B cell (primary cell): ENCODE data around the gene TMEM238. TPM values are rescaled to one million over a fixed set of nuclear protein-coding genes. Genes with fewer than 3 reads are reported as not detected.
A peak's percentile ranks its signal among the peaks of the same experiment; 100 is the strongest.

Experiments used
- ATAC-seq: fragments of 200-7000 bp; cut with Tn5 transposase; one replicate; pipeline ENCODE4 v1.10.0; 2021; ENCODE audit warnings: low read depth, mild to moderate bottlenecking, moderate number of reproducible peaks, moderate library complexity
- CTCF ChIA-PET: fragments of 350-600 bp; sonication (Branson Sonifier 250); formaldehyde crosslinking; loops from one replicate; lab custom pipeline; 2021; ENCODE audit warnings: antibody characterized with exemption, inconsistent platforms; lab: Charles Lee
- POLR2A ChIA-PET: fragments of 350-600 bp; sonication (Branson Sonifier 250); formaldehyde crosslinking; loops from one replicate; lab custom pipeline; 2021; ENCODE audit warnings: antibody characterized with exemption; lab: Charles Lee
- DNase-seq: peaks from one replicate; pipeline ENCODE4 v3.0.0; 2013
- H2AFZ ChIP-seq: 2 replicates; pipeline ENCODE4 v1.6.1; 2012; ENCODE audit warnings: mild to moderate bottlenecking, low read depth, low read length; ENCODE audit not compliant: insufficient read depth, poor library complexity, severe bottlenecking
- H3K27ac ChIP-seq, 2 donors: 1 replicate in 1 of 2; 2 replicates in 1 of 2; pipeline ENCODE4 v1.5.1; 2012 to 2013; ENCODE audit warnings: low read length in 2 of 2, mild to moderate bottlenecking in 2 of 2, moderate library complexity in 1 of 2
- H3K27me3 ChIP-seq, 4 experiments: fragments of 200-600 bp in 1 of 4; sonication (generic) in 1 of 4; replicated peaks in 1 of 4; 1 replicate in 2 of 4; 2 replicates in 2 of 4; pipeline versions ENCODE4 v1.6.1 to v1.7.0; 2013 to 2016; ENCODE audit warnings: low read length in 3 of 4, mild to moderate bottlenecking in 2 of 4, mixed read lengths in 1 of 4, moderate library complexity in 1 of 4; ENCODE audit not compliant: insufficient read depth in 4 of 4, control insufficient read depth in 3 of 4; ENCODE audit errors: control extremely low read depth in 1 of 4
- H3K36me3 ChIP-seq, 2 experiments: replicated peaks in 1 of 2; 1 replicate in 1 of 2; 2 replicates in 1 of 2; pipeline versions ENCODE4 v1.6.1 to v1.7.1; 2013; ENCODE audit warnings: low read length in 1 of 2; ENCODE audit not compliant: insufficient read depth in 2 of 2, control insufficient read depth in 1 of 2; ENCODE audit errors: control extremely low read depth in 1 of 2, extremely low read depth in 1 of 2
- H3K4me1 ChIP-seq, 2 donors: fragments of 200-600 bp in 1 of 2; sonication (generic) in 1 of 2; 1 replicate in 1 of 2; 2 replicates in 1 of 2; pipeline versions ENCODE4 v1.5.1 to v1.6.1; 2013 to 2017; ENCODE audit warnings: low read length in 2 of 2; ENCODE audit not compliant: control insufficient read depth in 2 of 2, insufficient read depth in 2 of 2
- H3K4me2 ChIP-seq: replicated peaks from 2 replicates; pipeline ENCODE3; 2012; ENCODE audit warnings: mild to moderate bottlenecking, low read depth, low read length; ENCODE audit not compliant: poor library complexity, severe bottlenecking
- H3K4me3 ChIP-seq, 5 experiments: fragments of 200-600 bp in 1 of 5; sonication (generic) in 1 of 5; 1 replicate in 3 of 5; 2 replicates in 2 of 5; pipeline versions ENCODE4 v1.5.1 to v1.7.0; 2011 to 2016; ENCODE audit warnings: low read length in 4 of 5, mild to moderate bottlenecking in 4 of 5, low read depth in 2 of 5, control low read depth in 1 of 5, moderate library complexity in 1 of 5; ENCODE audit not compliant: insufficient read depth in 1 of 5; ENCODE audit errors: control extremely low read depth in 1 of 5, extremely low read depth in 1 of 5
- H3K79me2 ChIP-seq: fragments of 200-600 bp; sonication (generic); one replicate; pipeline ENCODE4 v1.6.0; 2016; ENCODE audit warnings: low read length; ENCODE audit not compliant: control insufficient read depth, insufficient read depth
- H3K9ac ChIP-seq: fragments of 200-600 bp; sonication (generic); 2 replicates; pipeline ENCODE4 v1.6.1; 2017; ENCODE audit warnings: mild to moderate bottlenecking, low read length, moderate library complexity
- H3K9me3 ChIP-seq, 3 donors: one replicate each; pipeline versions ENCODE4 v1.6.1 to v1.7.1; 2013; ENCODE audit warnings: low read length in 2 of 3; ENCODE audit not compliant: control insufficient read depth in 2 of 3, insufficient read depth in 1 of 3; ENCODE audit errors: control extremely low read depth in 1 of 3
- H4K20me1 ChIP-seq: 2 replicates; pipeline ENCODE4 v1.6.0; 2012; ENCODE audit warnings: mild to moderate bottlenecking, low read length; ENCODE audit not compliant: insufficient read depth, control insufficient read depth, poor library complexity, severe bottlenecking
- H3K27ac Mint-ChIP-seq: one replicate; pipeline ENCODE4 v1.8.0; 2021; ENCODE audit warnings: mixed read lengths
- H3K27me3 Mint-ChIP-seq: one replicate; pipeline ENCODE4 v1.8.0; 2021; ENCODE audit warnings: mixed read lengths
- H3K4me1 Mint-ChIP-seq: one replicate; pipeline ENCODE4 v1.8.0; 2021; ENCODE audit warnings: mixed read lengths
- H3K4me3 Mint-ChIP-seq: one replicate; pipeline ENCODE4 v1.8.0; 2021; ENCODE audit warnings: mixed read lengths
- H3K9me3 Mint-ChIP-seq: one replicate; pipeline ENCODE4 v1.8.0; 2022; ENCODE audit warnings: mixed read lengths; ENCODE audit not compliant: insufficient read depth
- EZH2 ChIP-seq: IDR thresholded peaks from 2 replicates; pipeline ENCODE4 v1.6.1; 2012; ENCODE audit warnings: borderline replicate concordance, low read depth, mild to moderate bottlenecking, moderate library complexity, low read length; ENCODE audit not compliant: insufficient read depth, poor library complexity, severe bottlenecking
- WGBS: methylation state at CpG from one replicate; pipeline ENCODE4 v1.1.5; 2013; ENCODE audit warnings: missing lambda C conversion rate; ENCODE audit not compliant: insufficient coverage; 5-methylcytosine and 5-hydroxymethylcytosine counted together
- intact Hi-C: fragments of 100-400 bp; cut with micrococcal nuclease; formaldehyde crosslinking; loops from one replicate; pipeline ENCODE4 v1.10.0; 2022
- polyA plus RNA-seq: library from polyadenylated mRNA; depleted of rRNA; stranded (reverse); fragments of >200 nt; gene quantifications from 2 replicates; pipeline ENCODE4 v1.2.3, GENCODE V29; 2012
- total RNA-seq, 2 donors: library from RNA; stranded (reverse); fragments of 120-200 nt in 1 of 2; gene quantifications; 1 replicate in 1 of 2; 2 replicates in 1 of 2; pipeline versions ENCODE4 v1.2.3 to v1.2.4, GENCODE V29; 2013 to 2022
- TF ChIP-seq, protein P1 (sequence below): fragments of 200-600 bp; IDR thresholded peaks from one replicate; pipeline ENCODE4 v1.8.0; 2022; ENCODE audit warnings: antibody characterized with exemption, mild to moderate bottlenecking

Gene TMEM238
- total and polyA plus RNA-seq, 2 donors (not counting 1 experiment from before 2014, with no cell fraction given) = 0.76 to 4.7 TPM

DNA sequence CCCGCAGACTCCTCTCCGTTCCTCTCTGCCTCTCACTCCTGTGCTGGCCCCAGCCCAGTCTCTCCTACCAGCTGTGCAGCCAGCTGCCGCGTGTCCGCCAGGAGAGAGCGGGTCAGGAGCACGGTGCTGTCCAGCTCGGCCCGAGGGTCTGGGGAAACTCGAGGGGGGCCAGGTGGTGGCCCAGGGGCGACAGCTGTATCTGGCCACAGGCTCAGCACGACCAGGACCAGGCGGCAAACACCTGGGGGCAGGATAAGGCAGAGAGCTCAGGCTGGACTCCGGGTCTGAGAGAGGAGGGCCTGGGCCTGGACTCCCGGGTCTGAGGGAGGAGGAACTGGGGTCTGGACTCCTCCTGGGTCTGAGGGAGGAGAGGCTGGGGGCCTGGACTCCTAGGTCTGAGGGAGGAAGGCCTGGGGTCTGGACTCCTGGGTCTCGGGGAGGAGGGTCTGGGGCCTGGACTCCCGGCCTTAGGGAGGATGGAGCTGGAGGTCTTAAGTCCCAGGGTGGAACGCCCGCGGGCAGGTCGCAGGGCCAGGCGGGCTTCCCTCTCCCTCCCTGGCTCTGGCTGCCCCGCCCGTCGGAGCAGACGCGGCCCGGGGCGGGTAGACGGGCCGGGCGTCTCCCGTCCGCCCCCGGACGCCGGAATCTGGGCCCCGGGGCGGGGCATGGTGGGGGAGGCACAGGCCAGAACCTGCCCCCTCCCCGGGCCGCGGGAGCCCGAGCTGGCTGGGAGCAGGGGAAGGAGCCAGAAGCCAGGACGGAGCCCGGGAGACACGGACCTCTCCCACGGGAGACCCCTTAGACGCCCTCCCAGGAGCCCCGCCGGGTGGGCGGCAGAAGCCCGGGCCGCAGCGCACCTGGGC is 15.2 kb downstream of the TMEM238 start:
- H3K27me3 Mint-ChIP-seq = peaks cover 38% of the 10 kb centered on the region
- H3K27me3 ChIP-seq = peaks cover 0 to 64% (median 25%) of the 10 kb centered on the region in 4 experiments
- peaks cover 0 to 22% (median 0%) of the 10 kb centered on the region in 3 donors for H3K9me3 ChIP-seq
- no peak overlapping the region for H3K9ac ChIP-seq
- H3K4me3 Mint-ChIP-seq = no peak overlapping the region
- peaks cover 9% of the 10 kb centered on the region for H3K4me1 Mint-ChIP-seq
- CTCF ChIA-PET = no interaction called here
- TF ChIP-seq, protein P1, sequence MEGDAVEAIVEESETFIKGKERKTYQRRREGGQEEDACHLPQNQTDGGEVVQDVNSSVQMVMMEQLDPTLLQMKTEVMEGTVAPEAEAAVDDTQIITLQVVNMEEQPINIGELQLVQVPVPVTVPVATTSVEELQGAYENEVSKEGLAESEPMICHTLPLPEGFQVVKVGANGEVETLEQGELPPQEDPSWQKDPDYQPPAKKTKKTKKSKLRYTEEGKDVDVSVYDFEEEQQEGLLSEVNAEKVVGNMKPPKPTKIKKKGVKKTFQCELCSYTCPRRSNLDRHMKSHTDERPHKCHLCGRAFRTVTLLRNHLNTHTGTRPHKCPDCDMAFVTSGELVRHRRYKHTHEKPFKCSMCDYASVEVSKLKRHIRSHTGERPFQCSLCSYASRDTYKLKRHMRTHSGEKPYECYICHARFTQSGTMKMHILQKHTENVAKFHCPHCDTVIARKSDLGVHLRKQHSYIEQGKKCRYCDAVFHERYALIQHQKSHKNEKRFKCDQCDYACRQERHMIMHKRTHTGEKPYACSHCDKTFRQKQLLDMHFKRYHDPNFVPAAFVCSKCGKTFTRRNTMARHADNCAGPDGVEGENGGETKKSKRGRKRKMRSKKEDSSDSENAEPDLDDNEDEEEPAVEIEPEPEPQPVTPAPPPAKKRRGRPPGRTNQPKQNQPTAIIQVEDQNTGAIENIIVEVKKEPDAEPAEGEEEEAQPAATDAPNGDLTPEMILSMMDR = no peak
- TF ChIP-seq EZH2 = no peak
- peak; percentile 58 for ATAC-seq
- H3K9me3 Mint-ChIP-seq = no peaks in the 10 kb centered on the region
- H3K4me3 ChIP-seq = peak overlapping the region in 3 of 5 experiments; percentile 35 to 39 (median 38)
- H3K4me1 ChIP-seq = peaks cover 15 to 17% of the 10 kb centered on the region in 2 donors
- H3K27ac ChIP-seq = no peak overlapping the region
- POLR2A ChIA-PET = interaction anchor here (0.9 kb wide), 1 partner anchor 115 kb away, joined by 4 read pairs; no protein-coding TSS in a partner anchor
- H2AFZ ChIP-seq = peak overlapping the region; percentile 62
- intact Hi-C loops = no loop called here
- WGBS = 19% methylated on average over 43 of the region's 54 CpGs
- H3K79me2 ChIP-seq = no peaks in the 10 kb centered on the region
- no peak overlapping the region for H3K27ac Mint-ChIP-seq
- H3K36me3 ChIP-seq = no peaks in the 10 kb centered on the region
- peak overlapping the region; percentile 82 for H3K4me2 ChIP-seq
- peak; percentile 49 for DNase-seq
- H4K20me1 ChIP-seq = no peaks in the 10 kb centered on the region

DNA sequence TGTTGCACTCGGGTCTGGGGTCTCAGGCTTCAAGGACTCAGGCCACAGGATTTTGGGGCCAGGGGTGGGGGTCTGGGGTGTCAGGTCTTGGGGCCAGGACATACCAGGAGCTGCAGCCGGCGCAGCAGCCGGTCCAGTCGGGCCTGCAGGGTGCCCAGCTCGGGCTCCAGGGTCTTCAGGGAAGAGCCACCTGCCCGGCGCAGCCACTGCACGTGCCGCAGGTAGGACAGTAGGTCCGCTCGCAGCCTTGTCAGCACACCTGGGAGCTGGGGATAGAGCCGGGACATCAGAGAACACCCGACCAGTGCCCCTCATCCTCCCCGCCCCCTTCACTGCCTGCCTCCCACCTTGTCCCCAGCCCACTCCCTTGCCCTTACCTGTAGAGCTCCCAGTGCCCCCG is 16.0 kb downstream of the TMEM238 start:
- H3K4me3 Mint-ChIP-seq = no peak overlapping the region
- POLR2A ChIA-PET = no interaction called here
- H3K9ac ChIP-seq = no peak overlapping the region

More for the DNA sequence above, 16.0 kb downstream of the TMEM238 start:
- no peaks in the 10 kb centered on the region for H3K36me3 ChIP-seq
- no peak overlapping the region for H3K27ac ChIP-seq
- no peak for ATAC-seq
- H2AFZ ChIP-seq = no peak overlapping the region
- no peak overlapping the region for H3K27ac Mint-ChIP-seq
- H3K4me2 ChIP-seq = no peak overlapping the region
- H3K27me3 Mint-ChIP-seq = peaks cover 33% of the 10 kb centered on the region
- H4K20me1 ChIP-seq = no peaks in the 10 kb centered on the region
- CTCF ChIA-PET = no interaction called here
- no peak overlapping the region for H3K4me3 ChIP-seq
- TF ChIP-seq, protein P1 = no peak
- no peak for TF ChIP-seq EZH2
- DNase-seq = no peak
- H3K27me3 ChIP-seq = peaks cover 0 to 57% (median 24%) of the 10 kb centered on the region in 4 experiments
- no peaks in the 10 kb centered on the region for H3K9me3 Mint-ChIP-seq
- WGBS = 93% methylated on average over 16 of the region's 16 CpGs
- intact Hi-C loops = no loop called here
- peaks cover 9% of the 10 kb centered on the region for H3K4me1 Mint-ChIP-seq
- peaks cover 0 to 20% (median 0%) of the 10 kb centered on the region in 3 donors for H3K9me3 ChIP-seq
- peaks cover 15 to 17% of the 10 kb centered on the region in 2 donors for H3K4me1 ChIP-seq
- no peaks in the 10 kb centered on the region for H3K79me2 ChIP-seq
